ENCODE data around the gene KCNK13. TPM values are rescaled to one million over a fixed set of nuclear protein-coding genes. Genes with fewer than 3 reads are reported as not detected.

Gene KCNK13
- total RNA-seq = under 1 TPM; 0.34 to 0.67 TPM

DNA sequence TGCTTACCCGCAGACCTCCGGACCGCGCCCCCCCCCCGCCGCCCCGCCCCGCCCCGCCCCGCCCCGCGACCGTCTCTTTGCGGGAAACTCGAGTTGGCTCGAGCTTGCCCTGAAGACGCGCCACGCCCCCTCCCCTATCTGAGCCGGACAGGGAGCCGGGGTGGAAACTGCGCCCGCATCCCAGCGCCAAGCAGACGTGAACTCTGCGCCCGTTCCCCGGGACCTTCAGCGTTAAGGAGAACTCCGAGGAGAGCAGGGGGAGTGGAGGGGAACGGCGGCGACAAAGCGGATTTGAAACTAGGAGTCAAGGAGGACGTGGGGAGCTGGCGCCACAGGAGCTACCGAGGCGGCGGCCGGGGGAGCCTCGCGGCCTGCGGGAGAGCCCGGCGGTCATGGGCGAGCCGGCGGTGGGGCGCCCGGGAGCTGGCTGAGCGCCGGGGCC lies at the start of gene KCNK13:
KCNK13 (plus strand) TSS at position 310 of the 442 bp plus-strand sequence. CDS start 212 bp downstream, outside the sequence.

Small RNA genes lying within 50 kb of the gene (small RNA-seq; reads per million reads assigned to genes)
- 0 reads per million in 2 donors for gene RF00019

Other genes with a start within 250 kb of the KCNK13 start
- 1 to 10 TPM; 4.1 to 8.7 TPM for gene EFCAB11, start 107.3 kb upstream of the KCNK13 start, total RNA-seq
- gene TDP1, start 106.1 kb upstream of the KCNK13 start, total RNA-seq = 10 to 100 TPM; 18.2 to 33.3 TPM
- gene PSMC1, start 194.6 kb downstream of the KCNK13 start, total RNA-seq = 100 to 1,000 TPM in 1 of 2 donors, 10 to 100 TPM in 1; 96.2 to 118 TPM